GM12864 (cell line): ENCODE measurements around the gene MFSD6.

Experiments
- DNase-seq: peaks from one replicate; pipeline ENCODE4 v3.0.0-alpha.2; 2011; ENCODE audit warnings: low read depth
- H3K4me3 ChIP-seq: 2 replicates; pipeline ENCODE4 v1.5.1; 2011; ENCODE audit warnings: mild to moderate bottlenecking, low read depth, low read length, control low read depth
- TF ChIP-seq, protein P1 (sequence below): IDR thresholded peaks from 2 replicates; pipeline ENCODE4 v1.5.1; 2011; ENCODE audit warnings: low read depth, mild to moderate bottlenecking, moderate library complexity, low read length, control low read depth, inconsistent platforms; ENCODE audit errors: missing control alignments

The MFSD6 gene

GRCh38 chr2:190410166-190410565 lies 2.0 kb downstream of the MFSD6 start:
- TF ChIP-seq, protein P1, sequence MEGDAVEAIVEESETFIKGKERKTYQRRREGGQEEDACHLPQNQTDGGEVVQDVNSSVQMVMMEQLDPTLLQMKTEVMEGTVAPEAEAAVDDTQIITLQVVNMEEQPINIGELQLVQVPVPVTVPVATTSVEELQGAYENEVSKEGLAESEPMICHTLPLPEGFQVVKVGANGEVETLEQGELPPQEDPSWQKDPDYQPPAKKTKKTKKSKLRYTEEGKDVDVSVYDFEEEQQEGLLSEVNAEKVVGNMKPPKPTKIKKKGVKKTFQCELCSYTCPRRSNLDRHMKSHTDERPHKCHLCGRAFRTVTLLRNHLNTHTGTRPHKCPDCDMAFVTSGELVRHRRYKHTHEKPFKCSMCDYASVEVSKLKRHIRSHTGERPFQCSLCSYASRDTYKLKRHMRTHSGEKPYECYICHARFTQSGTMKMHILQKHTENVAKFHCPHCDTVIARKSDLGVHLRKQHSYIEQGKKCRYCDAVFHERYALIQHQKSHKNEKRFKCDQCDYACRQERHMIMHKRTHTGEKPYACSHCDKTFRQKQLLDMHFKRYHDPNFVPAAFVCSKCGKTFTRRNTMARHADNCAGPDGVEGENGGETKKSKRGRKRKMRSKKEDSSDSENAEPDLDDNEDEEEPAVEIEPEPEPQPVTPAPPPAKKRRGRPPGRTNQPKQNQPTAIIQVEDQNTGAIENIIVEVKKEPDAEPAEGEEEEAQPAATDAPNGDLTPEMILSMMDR = no peak
- no peak for DNase-seq
- H3K4me3 ChIP-seq = no peak overlapping the region

- H3K4me3 ChIP-seq = no peak overlapping the region
- DNase-seq = no peak
- TF ChIP-seq, protein P1 = no peak
These were observed 4.8 kb downstream of the MFSD6 start for GRCh38 chr2:190412966-190413365.

GRCh38 chr2:190413421-190413820 lies 5.3 kb downstream of the MFSD6 start:
- TF ChIP-seq, protein P1 = no peak
- H3K4me3 ChIP-seq = no peak overlapping the region
- DNase-seq = no peak

- H3K4me3 ChIP-seq = no peak overlapping the region
- TF ChIP-seq, protein P1 = no peak
- no peak for DNase-seq
These were observed 7.1 kb downstream of the MFSD6 start for GRCh38 chr2:190415251-190415650.

- no peak overlapping the region; the same call in 1 of the 2 replicates for H3K4me3 ChIP-seq
- TF ChIP-seq, protein P1 = no peak
- DNase-seq = no peak
These were observed 7.9 kb downstream of the MFSD6 start for GRCh38 chr2:190415794-190416775.

DNA sequence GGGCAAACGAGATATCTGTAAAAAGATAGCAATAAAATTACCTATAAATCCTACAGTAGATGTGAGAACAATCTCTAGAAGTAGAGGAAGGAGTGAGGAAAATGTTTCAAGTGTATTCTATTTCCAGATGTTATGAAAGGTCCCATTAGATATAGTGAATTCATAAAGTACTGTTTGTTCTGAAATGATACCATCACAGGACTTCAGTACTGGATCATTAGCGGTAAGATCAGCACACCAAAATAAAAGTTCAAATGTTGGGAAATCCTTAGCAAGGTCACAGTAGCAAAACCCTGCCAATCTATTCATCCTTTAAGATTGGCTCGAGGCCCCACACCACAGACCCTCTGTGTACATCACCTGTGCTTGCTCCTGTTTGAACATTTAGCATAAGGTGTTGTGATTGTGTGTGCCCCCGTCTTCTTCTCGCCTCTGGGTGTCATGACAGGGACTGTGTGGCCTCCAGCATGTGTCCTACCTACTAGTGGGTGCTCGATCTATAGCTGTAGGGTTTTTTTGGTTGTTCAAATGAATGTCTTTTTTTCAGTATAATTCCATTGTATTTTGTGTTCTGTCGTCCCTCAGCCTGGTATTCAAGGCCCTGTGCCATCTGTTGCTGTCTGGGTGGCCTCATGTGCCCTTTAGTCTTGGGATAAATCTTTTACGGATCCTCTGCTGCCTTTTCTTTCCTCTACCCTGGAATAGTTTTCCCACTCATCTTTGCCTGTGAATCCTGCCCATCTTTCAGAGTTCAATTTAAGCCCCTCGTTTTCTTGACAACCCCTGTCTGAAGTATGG lies 9.1 kb downstream of the MFSD6 start:
- H3K4me3 ChIP-seq = no peak overlapping the region
- TF ChIP-seq, protein P1 = no peak
- no peak for DNase-seq
